Activated naive CD8-positive, alpha-beta T cell treated with anti-CD3 and anti-CD28 coated beads for 36 hours (primary cell): ENCODE results near the gene ATG9B. TPM values are rescaled to one million over a fixed set of nuclear protein-coding genes. Genes with fewer than 3 reads are reported as not detected.

ENCODE experiments used
- DNase-seq: peaks from one replicate; pipeline ENCODE4 v3.0.0; 2021
- H3K27ac Mint-ChIP-seq: one replicate; pipeline ENCODE4 v1.8.0; 2022; ENCODE audit warnings: mild to moderate bottlenecking, moderate library complexity, mixed read lengths
- H3K27me3 Mint-ChIP-seq: one replicate; pipeline ENCODE4 v1.8.0; 2022; ENCODE audit warnings: mild to moderate bottlenecking, mixed read lengths
- H3K36me3 Mint-ChIP-seq: one replicate; pipeline ENCODE4 v1.8.0; 2021; ENCODE audit warnings: mild to moderate bottlenecking, mixed read lengths
- H3K4me1 Mint-ChIP-seq: one replicate; pipeline ENCODE4 v1.8.0; 2021; ENCODE audit warnings: mixed read lengths
- H3K4me3 Mint-ChIP-seq: one replicate; pipeline ENCODE4 v1.8.0; 2022; ENCODE audit warnings: mild to moderate bottlenecking, moderate library complexity, mixed read lengths
- H3K9me3 Mint-ChIP-seq: one replicate; pipeline ENCODE4 v1.8.0; 2022; ENCODE audit warnings: mixed read lengths
- total RNA-seq, 2 experiments: library from RNA; stranded (reverse); gene quantifications; one replicate each; pipeline ENCODE4 v1.2.3, GENCODE V29; 2021

The ATG9B gene
- total RNA-seq, 2 experiments from 2014 or later, result 12.3 TPM

DNA sequence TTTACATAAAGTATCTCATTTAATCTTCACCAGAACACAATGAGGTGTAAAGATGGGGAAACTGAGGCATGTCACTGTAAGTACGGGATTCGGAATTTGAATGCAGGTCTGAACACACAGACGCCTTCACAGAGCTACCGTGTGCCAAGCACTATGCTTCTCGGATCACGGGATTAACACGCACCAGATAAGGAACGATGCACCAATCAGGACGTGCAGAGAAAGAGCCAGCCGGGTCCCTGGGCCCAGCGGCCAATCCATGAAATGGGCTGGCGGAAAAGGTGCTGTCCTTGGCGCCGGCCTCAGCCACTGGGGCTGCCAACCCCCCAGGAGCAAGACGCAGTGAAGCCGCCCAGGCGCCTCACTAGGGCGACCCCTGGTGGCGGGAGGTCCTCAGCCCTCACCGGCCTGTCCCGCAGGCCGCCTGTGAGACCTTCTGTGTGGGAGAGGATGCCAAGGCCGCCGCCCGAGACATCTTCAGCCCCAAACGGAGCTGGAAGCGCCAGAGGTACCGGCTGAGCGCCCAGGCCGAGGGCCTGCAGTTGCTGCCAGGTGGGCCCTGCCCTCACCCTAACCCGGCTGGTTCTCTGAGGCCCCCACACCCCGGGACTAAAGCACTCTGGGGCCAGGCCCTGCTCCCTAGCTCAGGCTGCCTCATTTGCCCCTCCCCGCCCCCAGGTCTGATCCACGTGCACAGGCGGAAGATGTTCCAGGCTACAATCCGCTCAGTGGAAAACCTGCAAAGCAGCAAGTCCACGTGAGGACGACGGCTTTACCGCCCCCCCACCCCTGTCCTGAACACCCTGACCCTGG lies 15.6 kb downstream of the ATG9B start:
- peak overlapping the region; percentile 81 for H3K4me3 Mint-ChIP-seq
- DNase-seq, result peak; percentile 87
- H3K4me1 Mint-ChIP-seq, result peaks cover 40% of the 10 kb centered on the region
- H3K27ac Mint-ChIP-seq, result peak overlapping the region; percentile 83
- no peaks in the 10 kb centered on the region for H3K9me3 Mint-ChIP-seq
- no peaks in the 10 kb centered on the region for H3K27me3 Mint-ChIP-seq
- peaks cover 6% of the 10 kb centered on the region for H3K36me3 Mint-ChIP-seq

DNA sequence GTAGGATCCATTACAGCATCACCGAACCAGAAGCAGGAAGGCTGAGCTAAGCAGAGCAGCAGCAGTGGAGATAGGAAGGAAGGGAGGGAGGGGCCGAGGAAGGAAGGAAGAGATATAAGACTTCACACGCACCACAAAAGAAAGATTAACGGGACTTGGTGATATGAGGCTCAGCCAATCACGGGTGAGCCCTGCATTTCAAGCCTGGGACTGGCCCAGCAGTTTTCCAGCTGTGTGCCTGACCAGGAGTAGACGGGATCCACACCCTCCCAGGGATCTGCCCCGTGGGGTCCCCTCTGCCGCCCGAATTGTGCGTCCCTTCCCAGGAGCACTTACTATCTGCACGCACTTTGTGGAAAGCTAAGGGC lies 16.2 kb downstream of the ATG9B start:
- Mint-ChIP-seq H3K27me3 (no peaks in the 10 kb centered on the region), H3K27ac (peak overlapping the region; percentile 83), H3K9me3 (no peaks in the 10 kb centered on the region), H3K4me1 (peaks cover 39% of the 10 kb centered on the region), H3K4me3 (peak overlapping the region; percentile 81), H3K36me3 (peaks cover 6% of the 10 kb centered on the region)
- no peak for DNase-seq

DNA sequence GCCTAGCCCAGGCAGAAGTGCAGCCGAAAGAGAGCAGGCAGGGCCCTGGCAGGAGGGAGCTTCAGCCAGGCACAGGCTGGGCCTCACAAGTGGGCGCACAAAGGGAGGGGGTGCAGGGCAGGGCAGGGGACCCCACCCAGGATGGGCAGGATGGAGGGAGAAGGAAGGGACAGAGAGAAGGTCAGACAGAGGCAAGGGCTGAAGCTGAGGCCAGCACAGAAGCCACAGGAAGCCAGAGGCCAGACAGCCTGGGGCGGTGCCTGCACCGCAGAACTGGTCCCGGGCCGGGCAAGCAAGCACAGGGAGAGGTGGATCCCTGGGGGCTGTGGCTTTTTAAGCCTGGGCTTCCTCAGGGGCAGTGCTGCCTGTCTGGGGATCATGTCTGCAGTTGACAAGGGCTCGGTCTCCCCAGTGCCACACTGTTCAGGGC lies 16.8 kb downstream of the ATG9B start:
- H3K27ac Mint-ChIP-seq, result peak overlapping the region; percentile 83
- H3K4me3 Mint-ChIP-seq, result peak overlapping the region; percentile 81
- H3K27me3 Mint-ChIP-seq, result no peaks in the 10 kb centered on the region
- H3K36me3 Mint-ChIP-seq, result peaks cover 3% of the 10 kb centered on the region
- H3K4me1 Mint-ChIP-seq, result peaks cover 32% of the 10 kb centered on the region
- DNase-seq, result no peak
- no peaks in the 10 kb centered on the region for H3K9me3 Mint-ChIP-seq

DNA sequence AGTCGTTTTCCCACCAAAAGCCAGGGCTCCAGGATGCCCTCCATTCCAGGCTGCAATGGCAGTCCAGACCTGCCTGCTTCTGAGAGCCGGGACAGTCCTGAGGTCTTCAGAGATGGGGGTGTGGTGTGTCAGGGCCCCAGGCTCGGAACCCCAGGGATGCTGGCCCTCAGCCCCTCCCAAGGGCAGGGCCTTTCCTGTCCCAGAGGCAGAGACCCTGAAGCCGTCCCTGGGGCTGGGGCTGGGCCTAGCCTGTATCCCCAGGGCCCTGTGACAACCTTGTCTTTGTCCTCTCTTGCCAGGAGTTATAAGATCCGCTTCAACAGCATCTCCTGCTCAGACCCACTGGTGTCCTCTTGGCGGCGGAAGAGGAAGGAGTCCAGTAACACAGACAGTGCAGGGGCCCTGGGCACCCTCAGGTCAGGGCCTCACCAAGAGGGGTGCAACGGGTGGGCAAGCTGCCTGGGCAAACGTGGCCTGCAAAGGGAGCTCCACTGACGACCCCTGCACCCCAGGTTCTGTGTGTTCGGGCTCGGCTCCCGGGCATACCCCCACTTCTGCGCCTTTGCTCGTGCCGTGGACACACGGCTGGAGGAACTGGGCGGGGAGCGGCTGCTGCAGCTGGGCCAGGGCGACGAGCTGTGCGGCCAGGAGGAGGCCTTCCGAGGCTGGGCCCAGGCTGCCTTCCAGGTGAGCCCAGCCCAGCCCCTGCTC lies 17.5 kb downstream of the ATG9B start:
- Mint-ChIP-seq H3K4me1 (peaks cover 26% of the 10 kb centered on the region), H3K27ac (no peak overlapping the region), H3K9me3 (no peaks in the 10 kb centered on the region), H3K4me3 (no peak overlapping the region), H3K36me3 (no peaks in the 10 kb centered on the region), H3K27me3 (no peaks in the 10 kb centered on the region)
- DNase-seq, result no peak

DNA sequence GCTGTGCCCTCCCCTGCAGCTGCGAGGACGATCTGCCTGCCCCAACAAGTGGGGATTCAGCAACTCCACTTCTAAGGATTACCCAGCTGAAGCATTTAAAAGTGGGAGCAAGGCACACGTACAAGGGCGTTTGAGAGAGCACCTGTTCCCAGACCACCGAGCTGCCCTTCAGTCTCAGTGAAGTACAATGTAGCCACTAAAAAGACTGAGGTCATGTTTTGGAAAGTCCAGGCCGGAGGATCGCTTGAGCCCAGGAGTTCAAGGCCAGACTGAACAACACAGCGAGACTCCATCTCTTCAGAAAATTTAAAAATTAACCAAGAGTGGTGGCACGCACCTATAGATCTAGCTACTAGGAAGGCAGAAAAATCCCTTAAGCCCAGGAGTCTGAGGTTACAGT lies 18.7 kb downstream of the ATG9B start:
- no peak overlapping the region for H3K27ac Mint-ChIP-seq
- peaks cover 15% of the 10 kb centered on the region for H3K4me1 Mint-ChIP-seq
- no peak for DNase-seq
- H3K36me3 Mint-ChIP-seq, result no peaks in the 10 kb centered on the region
- no peaks in the 10 kb centered on the region for H3K9me3 Mint-ChIP-seq
- no peak overlapping the region for H3K4me3 Mint-ChIP-seq
- H3K27me3 Mint-ChIP-seq, result no peaks in the 10 kb centered on the region

DNA sequence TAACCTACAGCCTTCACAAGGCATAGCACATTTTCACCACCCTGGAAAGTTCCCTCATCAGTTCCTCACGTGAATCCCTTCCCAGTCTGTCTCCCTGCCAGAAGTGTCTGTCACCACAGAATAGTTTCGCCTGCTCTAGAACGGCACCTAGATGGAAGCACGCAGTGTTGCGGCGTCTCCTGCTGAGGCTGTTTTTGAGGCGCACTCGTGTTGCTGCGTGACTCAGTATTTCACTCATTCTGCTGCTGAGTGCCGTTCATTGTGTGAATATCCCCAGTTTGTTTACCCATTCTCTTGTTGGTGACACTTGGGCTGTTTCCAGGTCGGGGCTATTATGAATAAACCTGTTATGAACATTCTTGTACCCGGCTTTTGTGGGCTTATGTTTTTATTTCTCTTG lies 20.7 kb downstream of the ATG9B start:
- Mint-ChIP-seq H3K36me3 (no peaks in the 10 kb centered on the region), H3K27ac (no peak overlapping the region), H3K4me3 (no peak overlapping the region)

DNA sequence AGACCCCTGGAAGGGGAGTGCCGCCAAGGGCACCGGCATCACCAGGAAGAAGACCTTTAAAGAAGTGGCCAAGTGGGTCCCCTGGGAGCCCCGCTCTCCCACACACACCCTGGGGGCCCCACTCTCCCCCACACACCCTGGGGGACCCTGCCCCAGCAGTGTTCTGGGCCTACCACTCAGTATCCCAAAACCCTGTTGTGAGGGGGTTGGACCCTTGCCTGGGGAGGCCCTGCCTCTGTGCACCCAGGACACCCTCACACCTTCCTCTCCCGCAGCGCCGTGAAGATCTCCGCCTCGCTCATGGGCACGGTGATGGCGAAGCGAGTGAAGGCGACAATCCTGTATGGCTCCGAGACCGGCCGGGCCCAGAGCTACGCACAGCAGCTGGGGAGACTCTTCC lies 22.7 kb downstream of the ATG9B start:
- Mint-ChIP-seq H3K9me3 (no peaks in the 10 kb centered on the region), H3K4me1 (peaks cover 10% of the 10 kb centered on the region), H3K36me3 (no peaks in the 10 kb centered on the region), H3K27ac (no peak overlapping the region), H3K4me3 (no peak overlapping the region), H3K27me3 (no peaks in the 10 kb centered on the region)
- DNase-seq, result no peak

More for the DNA sequence above, 20.7 kb downstream of the ATG9B start:
- no peaks in the 10 kb centered on the region for H3K27me3 Mint-ChIP-seq
- H3K4me1 Mint-ChIP-seq, result peaks cover 10% of the 10 kb centered on the region
- H3K9me3 Mint-ChIP-seq, result no peaks in the 10 kb centered on the region
- no peak for DNase-seq

DNA sequence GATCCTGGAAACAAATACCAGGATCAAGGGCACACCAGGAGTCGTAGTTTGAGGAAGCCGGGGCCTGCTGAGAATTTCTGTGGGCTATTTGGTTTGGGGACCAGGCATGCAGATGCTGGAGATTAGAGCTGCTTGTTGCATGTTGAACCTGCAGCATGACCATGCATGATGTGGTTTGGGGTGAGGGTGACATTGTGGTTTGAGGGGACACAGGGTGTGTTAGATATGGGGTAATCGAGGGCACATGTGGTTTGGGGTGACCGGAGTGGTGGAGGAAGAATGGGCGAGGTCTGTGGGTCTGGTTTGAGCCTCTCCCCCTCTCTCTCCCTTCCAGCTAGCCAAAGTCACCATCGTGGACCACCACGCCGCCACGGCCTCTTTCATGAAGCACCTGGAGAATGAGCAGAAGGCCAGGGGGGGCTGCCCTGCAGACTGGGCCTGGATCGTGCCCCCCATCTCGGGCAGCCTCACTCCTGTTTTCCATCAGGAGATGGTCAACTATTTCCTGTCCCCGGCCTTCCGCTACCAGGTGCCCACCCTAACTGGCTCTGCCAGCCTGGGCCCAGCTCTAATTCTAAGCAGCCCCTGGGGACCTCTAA lies 23.3 kb downstream of the ATG9B start:
- Mint-ChIP-seq H3K27ac (no peak overlapping the region), H3K36me3 (no peaks in the 10 kb centered on the region), H3K27me3 (no peaks in the 10 kb centered on the region), H3K9me3 (no peaks in the 10 kb centered on the region), H3K4me3 (no peak overlapping the region), H3K4me1 (peaks cover 12% of the 10 kb centered on the region)
- DNase-seq, result no peak

DNA sequence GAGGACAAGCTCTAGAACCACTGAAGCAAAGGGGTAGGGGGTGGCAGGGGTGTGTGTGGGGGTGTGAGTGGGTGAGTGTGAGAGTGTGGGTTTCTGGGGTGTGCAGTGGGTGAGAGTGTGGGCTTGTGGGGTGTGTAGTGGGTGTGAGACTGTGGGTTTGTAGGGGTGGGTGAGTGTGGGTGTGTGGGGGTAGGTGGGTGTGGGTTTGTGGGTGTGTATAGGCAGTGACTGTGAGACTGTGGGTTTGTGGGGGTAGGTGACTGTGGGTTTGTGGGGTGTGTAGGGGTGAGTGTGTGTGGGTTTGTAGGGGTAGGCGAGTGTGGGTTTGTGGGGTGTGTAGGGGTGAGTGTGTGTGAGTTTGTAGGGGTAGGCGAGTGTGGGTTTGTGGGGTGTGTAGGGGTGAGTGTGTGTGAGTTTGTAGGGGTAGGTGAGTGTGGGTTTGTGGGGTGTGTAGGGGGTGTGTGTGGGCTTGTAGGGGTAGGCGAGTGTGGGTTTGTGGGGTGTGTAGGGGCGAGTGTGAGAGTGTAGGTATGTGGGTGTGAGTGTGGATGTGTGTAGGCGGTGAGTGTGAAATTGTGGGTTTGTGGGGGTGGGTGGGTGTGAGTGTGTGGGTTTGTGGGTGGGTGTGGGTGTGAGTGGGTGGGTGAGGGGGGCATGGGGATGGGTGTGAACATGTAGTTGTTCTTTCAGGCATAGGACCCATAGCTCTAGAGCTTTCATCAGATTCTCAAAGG lies 24.6 kb downstream of the ATG9B start:
- H3K9me3 Mint-ChIP-seq, result no peaks in the 10 kb centered on the region
- H3K27ac Mint-ChIP-seq, result no peak overlapping the region
- peaks cover 13% of the 10 kb centered on the region for H3K4me1 Mint-ChIP-seq
- DNase-seq, result no peak
- H3K36me3 Mint-ChIP-seq, result no peaks in the 10 kb centered on the region
- H3K4me3 Mint-ChIP-seq, result no peak overlapping the region
- H3K27me3 Mint-ChIP-seq, result no peaks in the 10 kb centered on the region

DNA sequence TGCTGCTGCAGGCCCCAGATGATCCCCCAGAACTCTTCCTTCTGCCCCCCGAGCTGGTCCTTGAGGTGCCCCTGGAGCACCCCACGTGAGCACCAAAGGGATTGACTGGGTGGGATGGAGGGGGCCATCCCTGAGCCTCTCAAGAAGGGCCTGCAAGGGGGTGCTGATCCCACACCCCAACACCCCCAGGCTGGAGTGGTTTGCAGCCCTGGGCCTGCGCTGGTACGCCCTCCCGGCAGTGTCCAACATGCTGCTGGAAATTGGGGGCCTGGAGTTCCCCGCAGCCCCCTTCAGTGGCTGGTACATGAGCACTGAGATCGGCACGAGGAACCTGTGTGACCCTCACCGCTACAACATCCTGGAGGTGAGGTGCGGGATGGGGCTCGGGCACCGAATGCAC lies 25.3 kb downstream of the ATG9B start:
- no peaks in the 10 kb centered on the region for H3K36me3 Mint-ChIP-seq
- H3K27ac Mint-ChIP-seq, result no peak overlapping the region
- no peaks in the 10 kb centered on the region for H3K9me3 Mint-ChIP-seq
- H3K27me3 Mint-ChIP-seq, result no peaks in the 10 kb centered on the region
- H3K4me1 Mint-ChIP-seq, result peaks cover 13% of the 10 kb centered on the region
- H3K4me3 Mint-ChIP-seq, result no peak overlapping the region
- DNase-seq, result no peak

DNA sequence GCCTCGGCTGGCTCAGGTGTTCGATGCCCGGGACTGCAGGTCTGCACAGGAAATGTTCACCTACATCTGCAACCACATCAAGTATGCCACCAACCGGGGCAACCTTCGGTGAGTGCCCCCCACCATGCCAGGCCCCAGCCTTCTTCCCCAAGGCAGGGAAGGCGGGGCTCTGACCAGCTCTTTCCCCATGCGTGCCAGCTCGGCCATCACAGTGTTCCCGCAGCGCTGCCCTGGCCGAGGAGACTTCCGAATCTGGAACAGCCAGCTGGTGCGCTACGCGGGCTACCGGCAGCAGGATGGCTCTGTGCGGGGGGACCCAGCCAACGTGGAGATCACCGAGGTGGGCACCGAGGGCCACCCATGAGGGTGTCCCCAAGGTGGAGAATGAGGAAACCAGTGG lies 26.0 kb downstream of the ATG9B start:
- Mint-ChIP-seq H3K27ac (no peak overlapping the region), H3K36me3 (no peaks in the 10 kb centered on the region), H3K27me3 (no peaks in the 10 kb centered on the region), H3K4me3 (no peak overlapping the region), H3K4me1 (peaks cover 13% of the 10 kb centered on the region), H3K9me3 (no peaks in the 10 kb centered on the region)
- no peak for DNase-seq

DNA sequence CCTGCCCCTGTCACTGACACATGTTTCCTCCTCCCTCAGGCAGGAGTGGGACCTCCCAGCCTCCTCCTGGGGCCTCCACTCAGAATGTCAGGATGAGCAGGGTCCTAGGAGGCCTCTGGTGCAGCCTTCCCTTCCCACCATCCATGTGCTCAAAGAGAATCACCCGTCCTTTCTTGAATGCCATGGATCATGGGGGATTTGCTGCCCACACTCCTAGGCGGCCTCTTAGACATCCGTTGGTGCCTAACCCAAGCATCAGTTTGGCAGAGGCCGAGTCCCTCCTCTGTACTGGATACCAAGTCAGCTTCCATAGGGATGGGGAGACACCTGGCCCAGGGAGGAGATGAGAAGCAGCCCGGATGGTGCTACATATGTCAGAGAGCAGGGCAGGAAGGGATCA lies 26.5 kb downstream of the ATG9B start:
- Mint-ChIP-seq H3K4me3 (no peak overlapping the region), H3K9me3 (no peaks in the 10 kb centered on the region), H3K36me3 (no peaks in the 10 kb centered on the region), H3K27ac (no peak overlapping the region), H3K4me1 (peaks cover 13% of the 10 kb centered on the region), H3K27me3 (no peaks in the 10 kb centered on the region)
- no peak for DNase-seq

DNA sequence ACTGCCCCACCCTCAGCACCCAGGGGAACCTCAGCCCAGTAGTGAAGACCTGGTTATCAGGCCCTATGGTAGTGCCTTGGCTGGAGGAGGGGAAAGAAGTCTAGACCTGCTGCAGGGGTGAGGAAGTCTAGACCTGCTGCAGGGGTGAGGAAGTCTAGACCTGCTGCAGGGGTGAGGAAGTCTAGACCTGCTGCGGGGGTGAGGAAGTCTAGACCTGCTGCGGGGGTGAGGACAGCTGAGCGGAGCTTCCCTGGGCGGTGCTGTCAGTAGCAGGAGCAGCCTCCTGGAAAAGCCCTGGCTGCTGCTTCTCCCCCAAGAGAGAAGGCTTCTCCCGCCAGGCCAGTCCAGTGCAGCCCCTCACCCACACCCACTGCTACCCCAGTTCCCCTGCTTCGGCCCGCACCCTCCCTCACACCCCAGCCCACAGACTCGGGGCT lies 27.2 kb downstream of the ATG9B start:
- no peak overlapping the region for H3K4me3 Mint-ChIP-seq
- no peaks in the 10 kb centered on the region for H3K27me3 Mint-ChIP-seq
- peaks cover 2% of the 10 kb centered on the region for H3K36me3 Mint-ChIP-seq
- DNase-seq, result no peak
- no peak overlapping the region for H3K27ac Mint-ChIP-seq
- peaks cover 2% of the 10 kb centered on the region for H3K9me3 Mint-ChIP-seq
- H3K4me1 Mint-ChIP-seq, result peaks cover 15% of the 10 kb centered on the region

DNA sequence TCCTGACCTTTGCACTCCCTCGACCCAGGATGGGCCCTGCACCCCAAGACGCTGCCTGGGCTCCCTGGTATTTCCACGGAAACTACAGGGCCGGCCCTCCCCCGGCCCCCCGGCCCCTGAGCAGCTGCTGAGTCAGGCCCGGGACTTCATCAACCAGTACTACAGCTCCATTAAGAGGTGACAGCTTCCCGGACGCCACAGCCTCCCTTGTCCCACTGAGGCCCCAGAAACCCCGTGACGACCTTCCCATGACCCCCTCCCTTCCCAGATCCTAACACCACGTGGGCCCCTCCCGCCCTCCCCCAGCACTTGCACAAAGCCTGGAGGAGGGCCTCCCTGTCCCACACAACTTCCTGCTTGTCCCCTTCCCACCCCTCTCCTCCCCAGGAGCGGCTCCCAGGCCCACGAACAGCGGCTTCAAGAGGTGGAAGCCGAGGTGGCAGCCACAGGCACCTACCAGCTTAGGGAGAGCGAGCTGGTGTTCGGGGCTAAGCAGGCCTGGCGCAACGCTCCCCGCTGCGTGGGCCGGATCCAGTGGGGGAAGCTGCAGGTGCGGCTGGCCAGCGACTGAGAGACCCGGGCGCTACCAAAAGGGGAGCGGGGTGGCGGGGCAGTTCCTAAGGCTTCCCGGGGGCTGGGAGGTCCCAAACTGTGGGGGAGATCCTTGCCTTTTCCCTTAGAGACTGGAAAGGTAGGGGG lies 27.8 kb downstream of the ATG9B start:
- H3K27me3 Mint-ChIP-seq, result no peaks in the 10 kb centered on the region
- H3K4me1 Mint-ChIP-seq, result peaks cover 15% of the 10 kb centered on the region
- peaks cover 2% of the 10 kb centered on the region for H3K9me3 Mint-ChIP-seq
- no peak for DNase-seq
- no peak overlapping the region for H3K4me3 Mint-ChIP-seq
- no peak overlapping the region for H3K27ac Mint-ChIP-seq
- peaks cover 2% of the 10 kb centered on the region for H3K36me3 Mint-ChIP-seq
